ENCODE results near the gene ROBO2. TPM values are rescaled to one million over a fixed set of nuclear protein-coding genes. Genes with fewer than 3 reads are reported as not detected.
A peak's percentile ranks its signal among the peaks of the same experiment; 100 is the strongest.

ROBO2 gene
- total RNA-seq, 6 donors from 2014 or later = 12.0 to 29.1 (median 14.0) TPM

- DNase-seq = no peak
- ATAC-seq (ENCODE audit: low FRiP score in 2 of 2) = no peak
- Histone ChIP-seq H3K4me3 (peak overlapping the region in 3 of 4 donors; percentile 26 to 57 (median 38)), H3K36me3 (no peaks in the 10 kb centered on the region), H3K27ac (no peak overlapping the region), H3K27me3 (peaks cover 0 to 9% (median 2%) of the 10 kb centered on the region in 4 donors), H3K9me3 (no peaks in the 10 kb centered on the region), H3K4me1 (peaks cover 0 to 15% (median 11%) of the 10 kb centered on the region in 4 donors)
- TF ChIP-seq, protein P1, sequence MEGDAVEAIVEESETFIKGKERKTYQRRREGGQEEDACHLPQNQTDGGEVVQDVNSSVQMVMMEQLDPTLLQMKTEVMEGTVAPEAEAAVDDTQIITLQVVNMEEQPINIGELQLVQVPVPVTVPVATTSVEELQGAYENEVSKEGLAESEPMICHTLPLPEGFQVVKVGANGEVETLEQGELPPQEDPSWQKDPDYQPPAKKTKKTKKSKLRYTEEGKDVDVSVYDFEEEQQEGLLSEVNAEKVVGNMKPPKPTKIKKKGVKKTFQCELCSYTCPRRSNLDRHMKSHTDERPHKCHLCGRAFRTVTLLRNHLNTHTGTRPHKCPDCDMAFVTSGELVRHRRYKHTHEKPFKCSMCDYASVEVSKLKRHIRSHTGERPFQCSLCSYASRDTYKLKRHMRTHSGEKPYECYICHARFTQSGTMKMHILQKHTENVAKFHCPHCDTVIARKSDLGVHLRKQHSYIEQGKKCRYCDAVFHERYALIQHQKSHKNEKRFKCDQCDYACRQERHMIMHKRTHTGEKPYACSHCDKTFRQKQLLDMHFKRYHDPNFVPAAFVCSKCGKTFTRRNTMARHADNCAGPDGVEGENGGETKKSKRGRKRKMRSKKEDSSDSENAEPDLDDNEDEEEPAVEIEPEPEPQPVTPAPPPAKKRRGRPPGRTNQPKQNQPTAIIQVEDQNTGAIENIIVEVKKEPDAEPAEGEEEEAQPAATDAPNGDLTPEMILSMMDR (IDR thresholded peaks at IDR 0.05) = no peak
- TF ChIP-seq POLR2A (IDR thresholded peaks at IDR 0.05) = no peak
- TF ChIP-seq EP300 (IDR thresholded peaks at IDR 0.05) = no peak
- no peak for TF ChIP-seq POLR2AphosphoS5 (IDR thresholded peaks at IDR 0.05)
- 39 to 44% methylated on average over 9 of the region's 9 CpGs for WGBS, 2 donors
Observed at GRCh38 chr3:77040926-77041722, 1.2 kb downstream of the ROBO2 start.

- Histone ChIP-seq H3K27ac (no peak overlapping the region), H3K4me1 (peaks cover 0 to 15% (median 11%) of the 10 kb centered on the region in 4 donors), H3K36me3 (no peaks in the 10 kb centered on the region), H3K4me3 (peak overlapping the region in 3 of 4 donors; percentile 26 to 57 (median 38)), H3K27me3 (peaks cover 0 to 9% (median 2%) of the 10 kb centered on the region in 4 donors), H3K9me3 (no peaks in the 10 kb centered on the region)
- no peak for ATAC-seq (ENCODE audit: low FRiP score in 2 of 2)
- TF ChIP-seq, protein P1 (IDR thresholded peaks at IDR 0.05) = no peak
- TF ChIP-seq POLR2AphosphoS5 (IDR thresholded peaks at IDR 0.05) = no peak
- TF ChIP-seq POLR2A (IDR thresholded peaks at IDR 0.05) = no peak
- TF ChIP-seq EP300 (IDR thresholded peaks at IDR 0.05) = no peak
- WGBS, 2 donors = 71 to 86% methylated on average over 2 of the region's 2 CpGs
- DNase-seq = no peak
Observed at GRCh38 chr3:77041811-77042210, 1.9 kb downstream of the ROBO2 start.

DNA sequence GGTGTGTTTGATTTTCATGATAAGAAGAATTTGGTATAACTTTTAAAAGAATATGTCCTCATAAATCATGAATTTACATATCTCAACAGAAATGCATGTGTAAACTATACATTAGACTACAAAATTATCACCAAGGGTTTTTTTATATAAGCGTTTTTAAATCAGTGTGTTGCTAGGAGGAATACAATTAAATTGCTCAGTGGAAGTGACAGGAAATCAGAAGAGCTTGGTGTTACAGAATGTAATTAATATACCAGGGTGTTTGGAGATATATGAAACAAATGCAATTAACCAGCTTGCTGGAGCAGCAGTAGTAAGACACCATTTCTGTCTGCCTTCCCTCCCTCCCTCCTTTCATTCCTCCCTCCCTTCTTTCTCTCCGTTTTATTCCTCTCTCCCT is 2.4 kb downstream of the ROBO2 start:
- no peaks in the 10 kb centered on the region for H3K9me3 ChIP-seq
- peak overlapping the region in 3 of 4 donors; percentile 16 to 57 (median 38) for H3K4me3 ChIP-seq
- H3K36me3 ChIP-seq = no peaks in the 10 kb centered on the region
- H3K27me3 ChIP-seq = peaks cover 0 to 9% (median 2%) of the 10 kb centered on the region in 4 donors
- no peak overlapping the region for H3K27ac ChIP-seq
- 69 to 73% methylated on average over 2 of the region's 2 CpGs for WGBS, 2 donors
- peaks cover 0 to 15% (median 11%) of the 10 kb centered on the region in 4 donors for H3K4me1 ChIP-seq
- DNase-seq = no peak
- ATAC-seq (ENCODE audit: low FRiP score in 2 of 2) = no peak
- TF ChIP-seq, protein P1 (IDR thresholded peaks at IDR 0.05) = no peak
- TF ChIP-seq EP300 (IDR thresholded peaks at IDR 0.05) = no peak

DNA sequence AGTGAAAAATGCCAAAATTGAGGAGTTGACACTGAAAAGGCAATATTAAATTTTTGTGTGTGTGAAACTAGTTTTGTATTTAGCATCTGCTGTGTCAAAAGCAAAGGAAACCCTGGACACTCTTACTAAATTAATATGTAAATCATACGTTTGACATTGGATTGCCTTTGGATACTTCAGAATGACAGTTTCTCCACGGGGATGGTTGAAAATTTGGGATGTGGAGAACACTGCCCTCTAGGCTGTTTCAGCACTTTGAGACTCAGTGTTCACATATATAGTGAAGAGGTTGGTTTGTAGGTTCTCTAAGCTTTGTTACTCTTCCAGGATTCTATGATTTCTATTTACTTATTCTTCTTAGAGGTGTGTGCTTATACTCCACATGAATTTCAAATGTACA is 3.0 kb downstream of the ROBO2 start:
- ATAC-seq (ENCODE audit: low FRiP score in 2 of 2) (no peak), DNase-seq (no peak)
- no peak for TF ChIP-seq POLR2A (IDR thresholded peaks at IDR 0.05)
- no peak for TF ChIP-seq EP300 (IDR thresholded peaks at IDR 0.05)
- TF ChIP-seq POLR2AphosphoS5 (IDR thresholded peaks at IDR 0.05) = no peak
- TF ChIP-seq, protein P1 (IDR thresholded peaks at IDR 0.05) = no peak
- no peaks in the 10 kb centered on the region for H3K9me3 ChIP-seq
- 29 to 37% methylated on average over 2 of the region's 2 CpGs for WGBS, 2 donors
- no peaks in the 10 kb centered on the region for H3K36me3 ChIP-seq
- peak overlapping the region in 3 of 4 donors; percentile 16 to 57 (median 38) for H3K4me3 ChIP-seq
- peaks cover 0 to 15% (median 11%) of the 10 kb centered on the region in 4 donors for H3K4me1 ChIP-seq
- no peak overlapping the region for H3K27ac ChIP-seq
- peaks cover 0 to 9% (median 2%) of the 10 kb centered on the region in 4 donors for H3K27me3 ChIP-seq
